Superior temporal gyrus (tissue), 1 donor: Measurements from ENCODE around the gene EFCAB12.
"Not testable (repeated sequence)": the region's sequence is repeated elsewhere in the genome, so short reads cannot be mapped to it uniquely, and the experiment has no call there.

ENCODE experiments used
- DNase-seq: peaks from one replicate; pipeline ENCODE4 v3.0.0-alpha.2; 2016; ENCODE audit errors: extremely low spot score

The EFCAB12 gene

DNA sequence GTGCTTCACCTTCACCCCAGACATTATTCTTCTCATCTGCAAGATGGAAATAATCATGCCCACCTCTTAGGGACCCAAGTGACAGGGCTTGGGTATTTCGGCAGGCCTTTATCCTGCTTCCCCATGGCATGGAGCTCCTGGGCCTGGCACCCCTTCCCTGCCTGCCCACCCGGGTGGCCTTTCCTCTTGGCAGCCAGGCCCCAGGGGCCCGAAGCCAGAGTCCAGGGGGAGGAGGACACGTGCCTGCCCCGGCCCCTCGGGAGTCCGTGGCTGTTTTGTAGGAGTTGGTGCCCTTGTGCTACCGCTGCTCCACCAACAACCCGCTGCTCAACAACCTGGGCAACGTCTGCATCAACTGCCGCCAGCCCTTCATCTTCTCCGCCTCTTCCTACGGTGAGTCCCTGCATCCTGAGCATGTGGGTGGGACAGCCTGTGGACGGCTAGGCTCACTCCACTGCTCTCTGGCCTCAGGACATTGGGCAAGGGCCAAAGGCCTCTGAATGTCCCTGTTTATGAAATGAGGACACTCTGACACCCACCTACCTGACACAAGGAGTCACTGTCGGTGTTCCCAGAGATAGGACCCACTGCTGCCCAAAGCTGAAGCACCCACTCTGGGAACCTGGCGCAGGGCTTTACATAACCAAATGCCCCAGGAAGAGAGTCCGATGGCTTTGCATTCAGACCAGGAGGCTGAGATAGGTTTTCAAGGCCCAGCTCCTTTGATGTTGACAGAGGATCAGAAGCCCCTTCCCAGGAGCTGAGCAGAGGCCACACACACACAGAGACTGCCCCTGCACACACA lies 34.5 kb downstream of the EFCAB12 start:
- DNase-seq = not testable (repeated sequence)

DNA sequence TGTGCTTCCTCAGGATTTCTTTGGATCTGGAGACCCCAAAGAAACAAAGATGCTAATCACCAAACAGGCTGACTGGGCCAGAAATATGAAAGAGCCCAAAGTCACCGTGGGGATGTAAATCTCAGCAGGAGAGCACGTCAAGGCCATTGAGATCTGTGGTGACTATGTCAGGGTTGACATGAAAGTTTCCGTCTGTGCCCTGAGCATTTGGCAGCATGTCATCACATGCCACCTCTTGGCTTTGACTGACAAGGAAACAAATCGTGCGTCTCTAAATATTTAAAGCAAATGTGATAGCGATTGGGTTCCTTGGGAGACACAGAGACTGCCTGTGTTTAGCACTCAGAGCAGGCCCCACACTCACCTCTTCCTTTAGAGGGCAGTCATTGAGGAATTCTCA lies 35.2 kb downstream of the EFCAB12 start:
- DNase-seq = no peak

DNA sequence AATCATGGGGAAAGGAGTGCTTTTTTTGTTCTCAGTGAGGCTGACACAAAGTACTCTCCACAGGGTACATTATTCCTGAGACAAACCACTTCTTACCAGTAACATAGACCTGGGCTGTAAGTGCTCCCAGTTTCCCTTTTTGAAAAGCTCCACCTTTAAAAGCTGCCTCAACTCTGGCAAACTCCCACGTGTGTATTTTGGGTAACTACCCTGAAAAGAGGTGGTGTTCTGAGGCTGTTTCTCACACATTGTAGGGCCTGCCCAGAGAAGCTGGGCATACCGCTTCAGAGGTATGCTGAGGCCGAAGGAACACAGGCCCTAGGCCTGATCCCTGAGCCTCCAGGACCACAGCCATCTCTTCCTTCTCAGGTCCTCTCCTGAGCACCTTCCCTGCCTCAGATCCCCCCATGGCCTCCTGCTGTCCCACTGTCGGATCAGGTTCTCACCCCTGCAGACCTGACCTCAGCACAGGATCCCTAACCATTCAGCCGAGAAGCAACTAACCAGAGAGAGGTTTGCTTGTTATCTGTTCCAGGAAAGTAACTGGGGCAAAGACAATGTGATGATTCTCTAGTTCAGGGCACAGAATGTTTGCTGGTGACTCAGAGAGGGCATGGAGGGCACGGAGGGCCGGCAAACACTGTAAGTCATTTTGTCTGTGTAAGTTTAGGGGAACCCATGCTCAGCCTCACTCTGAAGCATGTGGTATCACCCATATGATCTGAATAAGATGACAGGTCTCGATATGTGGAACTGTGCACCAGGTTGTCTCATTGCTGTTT lies 36.1 kb downstream of the EFCAB12 start:
- not testable (repeated sequence) for DNase-seq

DNA sequence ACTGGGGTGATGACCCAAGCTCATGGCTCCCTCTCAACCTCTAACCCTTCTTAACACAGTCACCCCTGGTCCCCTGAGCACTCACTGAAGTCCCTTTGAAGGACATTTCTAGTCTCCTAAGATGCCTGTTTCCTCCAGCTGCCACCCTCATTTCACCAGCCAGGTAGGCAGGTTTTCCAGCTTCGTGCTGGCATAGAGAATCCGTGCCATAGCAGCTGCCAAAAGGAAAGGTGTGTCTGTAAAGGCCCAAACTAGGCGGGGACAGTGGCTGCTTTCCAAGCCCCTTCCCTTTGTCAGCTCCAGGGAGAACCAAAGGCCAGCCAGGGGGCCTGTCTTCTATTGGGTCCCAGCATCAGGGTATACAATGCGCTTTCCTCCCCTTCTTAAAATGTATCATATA lies 36.9 kb downstream of the EFCAB12 start:
- DNase-seq = not testable (repeated sequence)

DNA sequence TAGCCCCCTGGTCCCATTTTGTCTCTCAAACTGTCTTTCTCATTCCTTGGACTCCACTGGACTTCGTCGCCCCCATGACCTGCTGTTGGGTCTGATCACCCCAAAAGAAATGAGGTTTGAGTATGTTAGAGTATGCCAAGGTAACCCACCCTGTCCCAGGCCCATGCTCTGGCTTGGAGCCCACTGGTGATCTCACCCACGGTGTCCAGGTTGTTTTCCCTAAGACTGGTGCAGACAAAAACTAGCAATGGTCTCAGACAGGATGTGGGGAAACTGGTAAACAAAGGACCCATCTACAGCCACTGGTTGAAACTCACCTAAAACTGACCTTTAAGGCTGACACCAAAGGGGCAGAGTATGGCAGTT lies 38.9 kb downstream of the EFCAB12 start:
- no peak for DNase-seq

DNA sequence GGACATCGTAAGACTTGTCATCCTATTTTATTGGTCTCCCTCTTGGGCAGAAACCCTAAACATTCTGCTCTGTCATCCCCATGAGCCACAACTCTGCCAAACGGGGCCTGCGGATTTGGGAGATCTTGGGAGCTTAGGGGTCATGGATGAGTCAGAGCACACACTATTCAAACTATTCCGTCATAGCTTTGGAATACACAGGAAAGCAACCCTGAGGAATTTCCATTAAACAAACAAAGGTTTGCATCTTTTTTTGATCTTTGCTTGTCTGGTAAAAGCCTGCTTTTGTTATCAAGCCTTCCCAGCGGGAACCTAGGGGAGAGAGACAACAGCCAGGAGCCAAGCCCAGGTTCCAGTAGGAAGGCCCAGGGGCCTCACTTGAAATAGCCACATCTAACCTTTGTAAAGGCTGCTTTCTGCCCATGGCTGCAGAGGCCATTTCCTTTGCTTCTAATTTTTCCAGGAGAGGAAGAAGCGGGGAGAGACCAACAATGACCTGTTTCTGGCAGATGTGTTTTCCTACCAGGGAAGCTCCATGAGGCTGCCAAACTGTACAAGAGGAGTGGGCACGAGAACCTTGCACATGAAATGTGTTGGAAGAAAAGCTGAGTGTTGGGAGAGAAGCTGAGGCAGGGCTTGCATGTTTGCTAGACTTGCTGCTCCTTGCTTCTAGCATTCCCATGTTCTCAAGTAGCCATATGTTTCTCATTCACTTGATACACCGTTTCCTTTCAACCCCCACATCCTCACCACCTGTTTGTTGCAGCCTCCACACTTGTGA lies 39.5 kb downstream of the EFCAB12 start:
- DNase-seq = not testable (repeated sequence)

DNA sequence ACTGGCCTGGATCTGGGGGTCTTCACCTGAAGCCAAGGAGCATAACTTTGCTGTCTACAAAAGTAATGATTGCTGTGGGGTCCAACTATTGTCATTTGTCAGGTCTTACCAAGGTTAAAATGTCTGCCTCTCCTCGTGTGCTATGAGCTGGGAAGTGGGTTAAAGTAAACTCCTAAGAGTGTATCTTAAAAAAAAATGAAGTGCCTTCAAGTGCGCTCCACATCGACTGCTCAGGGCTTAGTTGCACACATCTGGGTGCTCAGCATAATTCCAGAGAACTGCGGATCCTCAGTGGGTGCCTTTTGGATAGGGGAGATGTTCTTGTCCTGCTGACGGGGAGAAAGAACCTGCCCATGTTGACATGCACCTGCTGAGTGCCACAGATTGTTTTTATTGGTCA lies 40.9 kb downstream of the EFCAB12 start:
- no peak for DNase-seq

DNA sequence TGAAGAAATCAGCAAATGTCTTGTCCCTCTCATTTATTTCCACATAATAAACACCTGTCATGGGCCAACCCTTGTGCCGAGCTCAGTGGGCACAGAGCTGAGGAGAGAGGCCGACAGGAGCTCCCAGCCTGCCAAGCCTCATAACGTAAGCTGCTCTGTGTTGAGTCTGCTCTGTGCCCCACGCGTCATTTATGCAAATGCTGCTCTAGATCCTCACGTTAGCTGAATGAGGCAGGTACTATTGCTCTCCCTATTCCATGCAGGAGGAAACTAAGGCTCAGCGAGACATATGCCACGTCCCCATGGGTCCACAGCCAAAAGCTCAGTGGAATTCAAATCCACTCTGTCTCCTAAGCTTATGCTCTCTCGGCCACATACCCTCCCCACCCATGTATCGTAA lies 41.5 kb downstream of the EFCAB12 start:
- DNase-seq = no peak

DNA sequence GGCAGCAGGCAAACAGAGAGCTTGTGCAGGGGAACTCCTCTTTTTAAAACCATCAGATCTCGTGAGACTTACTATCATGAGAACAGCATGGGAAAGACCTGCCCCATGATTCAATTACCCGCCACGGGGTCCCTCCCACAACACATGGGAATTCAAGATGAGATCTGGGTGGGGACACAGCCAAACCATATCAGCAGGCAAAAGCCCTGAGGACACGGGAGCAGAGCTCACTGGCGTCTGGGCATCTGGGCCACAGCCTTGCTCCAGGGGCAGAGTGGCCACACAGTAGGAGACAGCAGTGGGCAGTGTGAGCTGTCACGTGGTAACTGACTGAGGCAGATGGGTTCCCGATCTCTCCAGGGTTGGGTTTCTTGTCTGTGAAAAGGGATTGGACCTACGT lies 42.9 kb downstream of the EFCAB12 start:
- not testable (repeated sequence) for DNase-seq

DNA sequence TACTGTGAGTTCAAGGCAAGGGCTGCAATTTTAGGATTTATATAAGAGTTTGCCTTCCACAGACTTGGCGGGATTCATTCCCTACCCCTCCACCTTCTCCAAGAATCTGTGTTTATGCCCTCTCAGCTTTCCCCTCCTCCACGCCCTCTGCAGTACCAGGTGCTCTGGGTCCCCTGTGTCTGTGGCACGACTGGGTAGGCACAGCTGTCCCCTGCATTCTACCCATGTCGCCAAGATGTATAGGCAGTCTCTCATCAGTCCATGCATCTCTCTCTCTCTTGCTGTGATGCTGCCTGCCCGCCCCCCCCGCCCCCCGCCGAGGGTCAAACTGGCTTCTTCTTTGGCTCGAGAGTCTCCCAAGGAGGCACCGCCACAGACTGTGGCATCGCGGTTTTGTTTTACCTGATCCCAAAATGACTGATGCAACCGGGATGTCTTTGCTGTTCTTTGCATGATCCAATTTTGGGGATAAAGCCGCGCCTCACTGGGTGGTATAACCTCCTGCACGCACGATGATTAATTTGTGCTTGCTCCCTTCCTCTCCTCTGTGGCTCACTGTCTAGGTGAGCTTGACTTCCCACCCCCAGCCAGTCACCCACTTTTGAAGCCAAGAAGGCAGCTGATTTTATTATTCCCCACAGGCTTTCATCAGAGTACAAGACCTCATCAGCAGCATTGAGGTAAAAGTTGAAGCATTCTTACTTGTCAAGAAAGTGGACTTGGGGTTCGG lies 43.7 kb downstream of the EFCAB12 start:
- no peak for DNase-seq

DNA sequence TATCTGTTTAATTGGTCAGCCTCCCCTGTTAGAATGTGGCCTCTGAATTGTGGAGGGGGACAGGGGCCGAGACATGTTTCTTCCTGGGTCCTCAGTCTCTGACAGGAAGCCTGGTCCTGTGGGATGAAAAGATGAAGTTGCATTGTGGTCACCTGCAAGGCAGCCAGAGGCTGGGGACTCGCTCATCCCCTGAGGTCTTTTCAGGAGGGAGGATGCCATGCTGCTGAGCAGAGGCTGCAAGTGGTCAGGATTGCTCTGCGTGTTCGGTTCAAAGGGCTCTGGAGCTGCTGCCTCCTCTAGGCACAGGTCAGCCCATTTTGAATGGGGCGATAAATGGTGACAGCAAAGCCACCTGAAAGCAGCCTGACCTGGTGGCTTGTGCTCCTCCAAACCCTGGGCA lies 44.3 kb downstream of the EFCAB12 start:
- not testable (repeated sequence) for DNase-seq

DNA sequence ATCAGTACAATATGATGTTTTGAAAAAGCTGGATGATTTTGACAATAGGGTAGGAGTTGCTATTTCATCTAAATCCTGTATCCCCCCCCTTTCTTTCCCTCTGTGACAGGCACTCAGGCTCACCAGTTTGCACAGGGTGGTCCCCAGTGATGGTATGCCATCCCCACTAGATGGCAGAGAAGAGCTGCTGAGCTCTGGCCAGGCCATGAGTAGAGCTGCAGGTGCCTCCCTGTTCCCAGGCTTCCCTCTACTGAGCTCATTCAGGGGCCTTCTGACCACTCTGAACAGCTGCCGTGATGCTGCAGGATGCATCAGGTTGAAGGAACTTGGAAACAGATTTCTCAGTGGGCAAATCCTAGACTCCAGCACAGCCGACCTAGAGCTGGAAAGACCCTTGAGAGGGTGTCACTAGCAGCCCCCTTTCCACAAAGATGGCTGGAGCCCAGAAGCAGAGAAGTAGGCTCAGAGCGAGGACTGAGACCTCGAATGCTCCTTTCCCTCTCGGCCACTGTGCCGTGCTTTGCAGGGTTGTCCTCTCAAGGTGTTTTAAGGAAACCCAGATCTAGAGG lies 45.1 kb downstream of the EFCAB12 start:
- peak; percentile 82 for DNase-seq

DNA sequence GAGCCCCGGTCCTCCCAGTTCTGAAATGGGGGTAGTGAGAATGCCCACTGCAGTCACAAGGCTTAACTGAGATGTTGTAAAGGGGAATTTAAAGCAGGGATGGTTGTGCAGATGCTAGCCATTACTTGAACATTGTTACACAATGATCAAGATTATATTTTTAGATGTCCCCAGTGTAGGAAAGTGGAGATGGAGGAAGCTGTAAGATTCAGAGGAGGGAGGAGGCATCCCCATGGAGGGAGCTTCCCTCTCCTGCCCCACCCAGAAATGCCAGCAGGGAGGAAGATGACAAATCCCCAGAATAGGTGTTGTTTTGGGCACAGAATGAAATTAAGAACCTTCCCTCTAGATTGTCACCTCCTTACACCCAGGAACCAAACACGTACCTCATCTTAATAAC lies 46.1 kb downstream of the EFCAB12 start:
- DNase-seq = peak; percentile 51

DNA sequence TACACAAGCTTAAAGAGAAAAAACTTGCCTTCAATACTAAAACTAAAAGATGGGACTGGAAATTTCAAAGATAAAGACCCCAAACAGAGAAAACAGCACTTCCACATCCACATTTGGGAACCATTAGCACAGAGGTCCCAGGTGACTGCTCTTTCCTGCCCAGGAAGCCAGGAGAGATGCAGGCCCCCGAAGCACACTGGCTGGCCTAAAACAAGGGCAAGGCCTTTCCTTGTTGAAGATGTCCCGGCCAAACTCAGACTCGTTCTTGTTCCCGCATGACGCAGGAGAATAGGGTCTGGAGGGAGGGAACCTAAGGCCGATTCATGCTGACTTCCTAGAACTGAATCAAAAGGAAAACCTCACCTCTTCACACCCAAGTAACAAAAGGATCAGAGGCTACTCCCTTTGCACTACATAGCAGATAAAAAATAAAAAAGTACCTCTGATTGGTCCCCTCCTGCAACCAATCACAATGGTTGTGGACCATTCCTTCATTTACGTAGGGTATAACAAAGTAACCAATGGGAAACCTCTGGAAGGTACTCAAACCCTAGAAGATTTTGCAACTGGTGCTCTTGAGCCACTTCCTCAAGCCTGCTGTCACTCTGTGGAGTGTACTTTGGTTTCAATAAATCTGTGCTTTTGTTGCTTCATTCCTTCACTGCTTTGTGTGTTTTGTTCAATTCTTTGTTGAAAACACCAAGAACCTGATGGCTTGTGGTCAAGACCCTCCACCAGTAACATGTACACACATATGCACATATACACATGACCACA lies 48.7 kb downstream of the EFCAB12 start:
- DNase-seq = no peak

DNA sequence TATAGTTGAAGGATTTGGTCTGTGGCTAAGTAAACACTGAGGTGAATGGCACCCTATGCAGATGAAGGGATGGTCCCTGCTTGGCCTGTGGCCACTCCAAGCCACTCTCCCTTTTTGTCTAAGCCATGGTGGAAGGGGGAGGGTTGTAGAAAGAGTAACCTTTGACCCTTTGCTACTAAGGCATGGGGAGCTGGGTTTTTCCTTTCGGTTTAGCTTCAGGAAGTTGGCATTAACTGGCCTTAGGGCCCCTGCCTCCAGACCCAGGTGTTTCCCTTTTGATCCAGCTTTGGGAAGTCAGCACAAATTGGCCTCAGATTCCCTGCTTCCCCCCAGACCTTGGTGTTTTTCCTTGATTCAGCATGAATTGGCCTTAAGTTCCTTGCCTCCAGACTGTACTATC lies 49.5 kb downstream of the EFCAB12 start:
- DNase-seq = no peak

DNA sequence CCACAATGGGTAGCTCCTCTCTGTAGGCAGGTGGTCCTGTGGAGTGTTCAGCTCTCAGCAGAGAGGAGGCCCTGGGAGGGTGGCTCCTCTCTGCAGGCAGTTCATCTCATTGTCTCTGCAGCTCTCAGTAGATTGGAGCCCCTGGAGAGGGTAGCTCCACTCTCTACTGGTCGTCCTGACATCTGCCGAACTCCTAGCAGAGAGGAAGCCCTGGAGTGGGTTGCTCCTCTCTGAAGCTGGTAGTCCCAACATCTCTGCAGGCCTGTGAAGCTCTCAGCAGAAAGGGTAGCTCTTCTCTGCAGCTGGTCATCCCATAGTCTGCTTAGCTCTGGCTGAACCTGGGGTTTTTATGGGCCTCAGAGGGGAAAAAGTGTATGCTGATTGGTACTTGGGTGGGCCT lies 50.8 kb downstream of the EFCAB12 start:
- DNase-seq = no peak

DNA sequence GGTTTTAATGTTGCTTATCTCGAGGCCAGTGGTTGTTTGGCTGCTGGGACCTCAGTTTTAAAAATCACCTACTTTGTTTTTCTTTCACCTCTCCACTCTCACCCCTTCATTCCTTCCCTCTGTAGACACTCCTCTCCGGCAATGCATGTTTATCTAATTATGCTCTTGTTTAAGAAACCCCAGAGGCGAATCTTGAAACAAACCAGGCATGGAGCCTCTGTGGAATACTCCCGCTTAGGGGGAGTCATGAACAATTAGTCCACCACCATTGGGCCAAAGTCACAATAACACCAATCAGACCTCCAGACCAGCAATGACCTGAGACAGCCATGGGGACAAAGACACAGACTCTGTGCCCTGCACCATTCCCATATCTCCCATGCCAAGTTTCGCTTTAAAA lies 53.3 kb downstream of the EFCAB12 start:
- no peak for DNase-seq

DNA sequence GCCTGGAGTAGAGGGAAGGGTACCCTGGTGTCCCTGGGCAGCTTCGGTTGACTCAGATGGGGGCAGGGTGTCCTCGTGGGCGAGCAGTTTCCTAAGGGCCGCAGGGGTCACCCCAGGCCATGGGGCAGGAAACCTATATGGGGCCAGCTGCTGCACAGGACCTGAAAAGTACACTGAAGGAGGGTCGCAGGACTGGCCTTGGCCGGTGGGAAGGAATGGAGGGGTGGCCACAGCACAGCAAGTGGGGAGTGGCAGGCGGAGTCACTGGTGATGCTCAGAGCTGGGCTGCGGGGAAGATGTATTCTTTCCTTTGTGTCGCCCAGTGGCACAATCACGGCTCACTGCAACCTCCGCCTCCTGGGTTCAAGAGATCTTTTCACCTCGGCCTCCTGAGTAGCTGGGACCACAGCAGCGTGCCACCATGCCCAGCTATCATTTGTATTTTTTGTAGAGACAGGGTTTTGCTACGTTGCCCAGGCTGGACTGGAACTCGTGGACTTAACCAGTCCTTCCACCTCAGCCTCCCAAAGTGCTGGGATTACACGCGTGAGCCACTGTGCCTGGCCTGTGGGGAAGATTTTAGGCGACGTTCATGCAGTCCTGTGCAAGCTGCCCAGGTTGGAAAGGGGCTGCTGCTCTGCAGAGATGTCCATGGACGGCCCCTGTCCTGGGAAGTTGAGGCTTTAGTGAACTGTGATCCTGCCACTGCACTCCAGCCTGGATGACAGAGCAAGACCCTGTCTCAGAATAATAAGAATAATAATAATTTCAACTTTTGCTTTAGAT lies 57.2 kb downstream of the EFCAB12 start:
- DNase-seq = no peak

DNA sequence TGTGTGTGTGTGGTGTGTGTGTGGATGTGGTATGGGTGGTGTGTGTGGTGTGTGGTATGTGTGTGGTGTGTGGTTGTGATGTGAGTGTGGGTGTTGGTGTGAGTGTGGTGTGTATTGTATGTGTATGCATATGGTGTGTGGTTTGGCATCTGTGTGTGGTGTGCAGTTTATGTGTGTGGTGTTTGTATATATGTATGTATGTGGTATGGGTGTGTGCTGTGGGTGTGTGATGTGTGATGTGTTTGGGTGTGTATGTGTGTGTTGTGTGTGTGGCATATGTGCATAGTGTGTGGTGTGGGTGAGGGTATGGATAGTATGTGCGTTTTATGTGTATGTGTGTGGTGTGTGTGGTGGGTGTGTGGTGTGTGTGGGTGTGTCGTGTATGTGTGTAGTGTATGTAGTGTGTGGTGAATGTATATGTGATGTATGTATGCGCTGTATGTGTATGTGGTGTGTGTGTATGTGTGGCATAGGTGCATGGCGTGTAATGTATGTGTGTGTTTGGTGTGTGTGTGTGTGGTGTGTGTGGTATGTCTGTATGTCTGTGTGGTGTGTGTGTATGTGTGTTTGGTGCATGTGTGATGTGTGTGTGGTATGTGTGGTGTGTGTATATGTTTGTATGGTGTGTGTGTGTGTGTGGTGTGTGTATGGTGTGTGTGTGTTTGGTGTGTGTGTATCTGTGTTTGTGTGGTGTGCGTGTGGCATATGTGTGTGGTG lies 58.0 kb downstream of the EFCAB12 start:
- DNase-seq = no peak
